Upper lobe of right lung (tissue), 1 donor: ENCODE measurements around the gene GRM1. TPM values are rescaled to one million over a fixed set of nuclear protein-coding genes. Genes with fewer than 3 reads are reported as not detected.
"Not testable (repeated sequence)": the region's sequence is repeated elsewhere in the genome, so short reads cannot be mapped to it uniquely, and the experiment has no call there.

Experiments
- ATAC-seq: fragments of 200-7000 bp; cut with Tn5 transposase; one replicate; pipeline ENCODE4 v1.9.1; 2020; ENCODE audit warnings: mild to moderate bottlenecking, moderate library complexity
- DNase-seq: peaks from one replicate; pipeline ENCODE4 v3.0.0-alpha.2; 2020
- H3K27ac ChIP-seq: fragments of 200-600 bp; one replicate; pipeline ENCODE4 v1.8.0; 2022
- H3K27me3 ChIP-seq: fragments of 200-600 bp; one replicate; pipeline ENCODE4 v1.8.0; 2022; ENCODE audit warnings: mild to moderate bottlenecking
- H3K36me3 ChIP-seq: fragments of 200-600 bp; one replicate; pipeline ENCODE4 v1.8.0; 2022
- H3K4me1 ChIP-seq: fragments of 200-600 bp; one replicate; pipeline ENCODE4 v1.8.0; 2022
- H3K4me3 ChIP-seq: fragments of 200-600 bp; one replicate; pipeline ENCODE4 v1.8.0; 2022; ENCODE audit warnings: mild to moderate bottlenecking
- H3K9me3 ChIP-seq: fragments of 200-600 bp; one replicate; pipeline ENCODE4 v1.8.0; 2022
- intact Hi-C: fragments of 100-400 bp; cut with DNase I; formaldehyde crosslinking; loops from one replicate; pipeline ENCODE4 v1.11.0; 2022
- total RNA-seq: library from RNA; stranded (reverse); fragmentation: NEBNext Ultra II Directional; extraction: Animal tissue kit (Norgen Biotek cat#: 25700); gene quantifications from one replicate; pipeline ENCODE4 v1.2.1, GENCODE V29; 2021
- TF ChIP-seq, protein P1 (sequence below): fragments of 200-600 bp; IDR thresholded peaks from one replicate; pipeline ENCODE4 v1.8.0; 2022; ENCODE audit warnings: antibody characterized with exemption
- donor health status: DM: no; HTN: yes; CAD: no; lungs with severe emphysema.

The GRM1 gene
- total RNA-seq, 1 donor from 2014 or later, result 0.09 TPM

DNA sequence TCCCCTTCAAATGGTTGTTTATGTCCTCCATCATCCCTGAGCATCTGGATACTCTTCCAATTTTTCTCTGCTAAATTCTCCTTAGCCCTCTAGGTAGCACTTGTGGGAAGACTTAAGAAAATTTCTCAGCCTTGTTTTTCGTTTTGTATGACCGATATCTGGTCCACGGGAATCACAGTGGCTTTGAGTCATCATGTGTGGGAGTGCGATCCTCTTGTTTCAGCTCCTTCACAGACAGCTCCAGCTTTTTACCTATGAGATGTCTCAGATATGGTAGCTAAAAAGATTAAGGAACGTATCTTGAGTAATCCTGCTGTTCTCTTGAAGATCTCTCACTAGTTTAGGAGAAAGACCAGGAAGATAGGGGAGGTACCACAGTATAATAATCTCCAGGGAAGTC lies 196.1 kb downstream of the GRM1 start:
- ATAC-seq, result no peak

DNA sequence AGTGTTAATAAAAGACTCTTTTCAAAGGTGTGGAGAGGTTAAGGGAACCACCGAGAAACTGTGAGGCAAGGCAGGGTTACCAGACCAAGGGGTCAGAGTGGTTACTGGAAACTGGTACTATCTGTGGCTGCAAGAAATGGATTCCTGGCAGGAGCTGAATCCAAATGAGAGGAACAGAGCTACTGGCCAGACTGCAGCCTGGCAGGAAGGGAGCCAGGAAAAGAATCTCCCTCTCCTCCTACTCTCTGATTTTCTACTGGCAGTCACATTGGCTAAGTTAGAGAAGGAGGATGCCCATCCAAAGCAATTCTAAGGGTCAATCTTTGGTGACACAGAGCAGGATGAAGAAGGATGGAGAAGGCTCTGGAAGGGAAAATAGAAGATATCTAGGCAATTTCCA lies 211.5 kb downstream of the GRM1 start:
- DNase-seq (no peak), ATAC-seq (no peak)
- Histone ChIP-seq H3K27me3 (no peaks in the 10 kb centered on the region), H3K4me1 (no peaks in the 10 kb centered on the region), H3K9me3 (no peaks in the 10 kb centered on the region), H3K36me3 (no peaks in the 10 kb centered on the region), H3K27ac (no peak overlapping the region), H3K4me3 (no peak overlapping the region)
- TF ChIP-seq, protein P1, sequence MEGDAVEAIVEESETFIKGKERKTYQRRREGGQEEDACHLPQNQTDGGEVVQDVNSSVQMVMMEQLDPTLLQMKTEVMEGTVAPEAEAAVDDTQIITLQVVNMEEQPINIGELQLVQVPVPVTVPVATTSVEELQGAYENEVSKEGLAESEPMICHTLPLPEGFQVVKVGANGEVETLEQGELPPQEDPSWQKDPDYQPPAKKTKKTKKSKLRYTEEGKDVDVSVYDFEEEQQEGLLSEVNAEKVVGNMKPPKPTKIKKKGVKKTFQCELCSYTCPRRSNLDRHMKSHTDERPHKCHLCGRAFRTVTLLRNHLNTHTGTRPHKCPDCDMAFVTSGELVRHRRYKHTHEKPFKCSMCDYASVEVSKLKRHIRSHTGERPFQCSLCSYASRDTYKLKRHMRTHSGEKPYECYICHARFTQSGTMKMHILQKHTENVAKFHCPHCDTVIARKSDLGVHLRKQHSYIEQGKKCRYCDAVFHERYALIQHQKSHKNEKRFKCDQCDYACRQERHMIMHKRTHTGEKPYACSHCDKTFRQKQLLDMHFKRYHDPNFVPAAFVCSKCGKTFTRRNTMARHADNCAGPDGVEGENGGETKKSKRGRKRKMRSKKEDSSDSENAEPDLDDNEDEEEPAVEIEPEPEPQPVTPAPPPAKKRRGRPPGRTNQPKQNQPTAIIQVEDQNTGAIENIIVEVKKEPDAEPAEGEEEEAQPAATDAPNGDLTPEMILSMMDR, result no peak
- intact Hi-C loops, result no loop called here

More for the DNA sequence above, 196.1 kb downstream of the GRM1 start:
- Histone ChIP-seq H3K27ac (no peak overlapping the region), H3K4me1 (no peaks in the 10 kb centered on the region), H3K27me3 (no peaks in the 10 kb centered on the region), H3K9me3 (no peaks in the 10 kb centered on the region), H3K4me3 (no peak overlapping the region), H3K36me3 (no peaks in the 10 kb centered on the region)
- TF ChIP-seq, protein P1, result no peak
- no peak for DNase-seq
- intact Hi-C loops, result no loop called here

DNA sequence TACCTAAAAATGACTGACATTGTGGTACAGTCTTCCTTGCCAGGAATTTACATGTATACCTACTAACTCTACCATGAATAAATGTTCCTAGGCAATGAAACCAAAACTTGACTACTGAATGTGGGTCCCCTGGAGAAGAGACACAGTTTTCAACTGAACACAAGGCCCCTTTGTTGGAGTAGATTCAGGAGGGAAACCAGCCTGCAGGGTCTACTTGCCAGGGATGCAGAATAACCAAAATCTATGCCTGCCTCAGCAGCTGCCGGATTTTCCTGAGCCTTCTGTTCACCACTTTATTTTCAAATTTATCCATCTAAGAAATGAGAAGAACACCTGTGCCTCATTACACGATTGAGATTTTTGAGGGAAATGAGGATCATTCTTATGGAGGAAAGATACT lies 211.9 kb downstream of the GRM1 start:
- no peaks in the 10 kb centered on the region for H3K36me3 ChIP-seq
- H3K27me3 ChIP-seq, result no peaks in the 10 kb centered on the region
- no peak for DNase-seq
- TF ChIP-seq, protein P1, result no peak
- no peak overlapping the region for H3K27ac ChIP-seq
- no peaks in the 10 kb centered on the region for H3K9me3 ChIP-seq
- H3K4me1 ChIP-seq, result no peaks in the 10 kb centered on the region
- no peak overlapping the region for H3K4me3 ChIP-seq
- no peak for ATAC-seq
- intact Hi-C loops, result no loop called here

DNA sequence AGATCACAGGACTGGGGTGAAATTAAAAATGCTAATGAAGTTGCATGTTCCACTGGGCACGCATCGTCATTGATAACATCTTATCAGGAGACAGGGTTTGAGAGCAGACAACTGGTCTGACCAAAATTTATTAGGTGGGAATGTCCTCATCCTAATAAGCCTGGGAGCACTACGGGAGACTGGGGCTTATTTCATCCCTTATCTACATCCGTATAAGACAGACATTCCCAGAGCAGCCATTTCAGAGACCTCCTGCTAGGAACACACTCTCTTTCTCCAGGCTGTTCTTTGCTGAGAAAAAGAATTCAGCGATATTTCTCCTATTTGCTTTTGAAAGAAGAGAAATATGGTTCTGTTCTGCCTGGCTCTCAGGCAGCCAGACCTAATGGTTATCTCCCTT lies 214.8 kb downstream of the GRM1 start:
- H3K4me1 ChIP-seq, H3K27me3 ChIP-seq, H3K9me3 ChIP-seq, H3K27ac ChIP-seq, H3K4me3 ChIP-seq, ATAC-seq, H3K36me3 ChIP-seq, intact Hi-C loops, DNase-seq: not testable (repeated sequence)

DNA sequence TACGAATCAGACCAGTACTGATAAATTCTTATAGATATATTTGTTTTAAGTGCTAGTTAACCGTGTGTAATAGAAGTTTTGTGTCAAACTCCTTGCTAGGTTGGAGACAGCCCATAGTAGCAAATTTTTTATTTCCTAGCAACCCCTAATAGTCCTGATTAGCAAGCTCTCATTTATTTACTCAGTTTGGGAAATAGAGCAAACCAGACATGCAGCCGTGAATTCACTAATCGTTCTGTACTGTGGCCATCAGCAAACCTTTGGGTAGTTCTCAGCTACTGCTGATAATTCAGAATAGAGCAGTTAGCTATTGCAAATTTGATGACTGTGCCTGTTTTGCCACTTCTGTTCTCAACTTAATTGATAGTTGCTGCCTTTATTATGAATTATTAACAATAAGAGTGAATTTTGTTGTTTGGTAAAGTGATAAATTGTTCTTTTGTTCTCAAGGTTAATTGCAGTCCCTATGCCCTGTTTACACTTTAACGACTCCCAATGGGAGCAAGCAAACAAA lies 215.8 kb downstream of the GRM1 start:
- no peaks in the 10 kb centered on the region for H3K36me3 ChIP-seq
- ATAC-seq, result no peak
- H3K27ac ChIP-seq, result no peak overlapping the region
- no peaks in the 10 kb centered on the region for H3K9me3 ChIP-seq
- intact Hi-C loops, result no loop called here
- DNase-seq, result no peak
- no peak overlapping the region for H3K4me3 ChIP-seq
- no peaks in the 10 kb centered on the region for H3K27me3 ChIP-seq
- no peaks in the 10 kb centered on the region for H3K4me1 ChIP-seq
- TF ChIP-seq, protein P1, result no peak

DNA sequence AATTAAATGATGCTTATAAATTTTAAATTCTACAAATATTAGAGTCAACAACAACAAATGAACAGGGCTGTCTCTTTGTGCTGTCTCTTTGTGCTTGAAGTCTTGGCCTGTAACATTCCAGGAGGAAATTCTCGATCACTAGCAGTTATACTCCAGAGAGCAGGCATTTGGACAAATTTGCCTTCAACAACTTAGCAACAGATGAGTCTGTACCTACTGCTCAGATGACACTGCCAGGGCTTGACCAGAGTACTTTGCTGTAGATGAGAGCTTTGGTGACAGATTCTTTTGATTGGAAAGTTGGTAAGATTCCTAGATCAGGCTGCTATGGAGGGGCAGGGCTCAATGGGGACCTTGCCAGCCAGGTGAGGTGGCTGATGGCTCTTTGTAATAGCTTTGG lies 217.2 kb downstream of the GRM1 start:
- no peak for ATAC-seq
- intact Hi-C loops, result no loop called here

More for the DNA sequence above, 217.2 kb downstream of the GRM1 start:
- TF ChIP-seq, protein P1, result no peak
- DNase-seq, result no peak
- Histone ChIP-seq H3K4me3 (no peak overlapping the region), H3K36me3 (no peaks in the 10 kb centered on the region), H3K9me3 (no peaks in the 10 kb centered on the region), H3K27me3 (no peaks in the 10 kb centered on the region), H3K27ac (no peak overlapping the region), H3K4me1 (no peaks in the 10 kb centered on the region)
